ENCODE measurements around the gene ZNF358. TPM values are rescaled to one million over a fixed set of nuclear protein-coding genes. Genes with fewer than 3 reads are reported as not detected.
A peak's percentile ranks its signal among the peaks of the same experiment; 100 is the strongest.

ZNF358 gene
- total RNA-seq, 1 donor from 2014 or later = 4.8 TPM

- Mint-ChIP-seq H3K36me3 (ENCODE audit: low read depth) (no peaks in the 10 kb centered on the region), H3K27me3 (ENCODE audit: insufficient read depth) (peaks cover 19% of the 10 kb centered on the region), H3K4me3 (peak overlapping the region; percentile 69), H3K27ac (peak overlapping the region; percentile 3), H3K9me3 (no peaks in the 10 kb centered on the region), H3K4me1 (ENCODE audit: low read depth) (peaks cover 8% of the 10 kb centered on the region)
- no peak for DNase-seq (ENCODE audit: low spot score)
- intact Hi-C loops (cut with micrococcal nuclease) = no loop called here
Observed at GRCh38 chr19:7516878-7517277, 975 bp downstream of the ZNF358 start.

GRCh38 chr19:7519361-7520130 lies 3.6 kb downstream of the ZNF358 start:
- Mint-ChIP-seq H3K4me1 (ENCODE audit: low read depth) (peaks cover 13% of the 10 kb centered on the region), H3K27ac (no peak overlapping the region), H3K4me3 (no peak overlapping the region), H3K36me3 (ENCODE audit: low read depth) (no peaks in the 10 kb centered on the region), H3K27me3 (ENCODE audit: insufficient read depth) (peaks cover 23% of the 10 kb centered on the region), H3K9me3 (no peaks in the 10 kb centered on the region)
- intact Hi-C loops (cut with micrococcal nuclease) = no loop called here
- DNase-seq (ENCODE audit: low spot score) = no peak

- intact Hi-C loops (cut with micrococcal nuclease) = no loop called here
- no peak for DNase-seq (ENCODE audit: low spot score)
- Mint-ChIP-seq H3K36me3 (ENCODE audit: low read depth) (no peaks in the 10 kb centered on the region), H3K27me3 (ENCODE audit: insufficient read depth) (peaks cover 17% of the 10 kb centered on the region), H3K4me3 (no peak overlapping the region), H3K4me1 (ENCODE audit: low read depth) (peaks cover 12% of the 10 kb centered on the region), H3K9me3 (no peaks in the 10 kb centered on the region), H3K27ac (no peak overlapping the region)
Observed at GRCh38 chr19:7520131-7521051, 4.5 kb downstream of the ZNF358 start.

- intact Hi-C loops (cut with micrococcal nuclease) = loop anchor here (1.0 to 2.0 kb wide), 2 partner anchors 13 to 29 kb away; no protein-coding TSS in a partner anchor
- Mint-ChIP-seq H3K4me1 (ENCODE audit: low read depth) (peaks cover 8% of the 10 kb centered on the region), H3K27me3 (ENCODE audit: insufficient read depth) (peaks cover 14% of the 10 kb centered on the region), H3K36me3 (ENCODE audit: low read depth) (no peaks in the 10 kb centered on the region), H3K27ac (peak overlapping the region; percentile 89), H3K9me3 (no peaks in the 10 kb centered on the region), H3K4me3 (peak overlapping the region; percentile 80)
- no peak for DNase-seq (ENCODE audit: low spot score)
Observed at GRCh38 chr19:7521551-7522071, 5.7 kb downstream of the ZNF358 start.

GRCh38 chr19:7522072-7522922 lies 6.4 kb downstream of the ZNF358 start, which contains the start of gene MCOLN1:
Gene MCOLN1, plus strand, starts transcription at chr19:7522624. Its CDS starts 127 bp downstream, at chr19:7522751.
- peak within 1 kb of the TSS; percentile 80 for H3K4me3 Mint-ChIP-seq
- H3K27ac Mint-ChIP-seq = peak within 1 kb of the TSS; percentile 89
- peak; percentile 99 for DNase-seq (ENCODE audit: low spot score)
- H3K27me3 Mint-ChIP-seq (ENCODE audit: insufficient read depth) = peaks cover 8% of the 10 kb centered on the region
- H3K36me3 Mint-ChIP-seq (ENCODE audit: low read depth) = no peaks in the 10 kb centered on the region
- intact Hi-C loops (cut with micrococcal nuclease) = loop anchor here (1.0 to 2.0 kb wide), 2 partner anchors 12 to 29 kb away; no protein-coding TSS in a partner anchor
- H3K4me1 Mint-ChIP-seq (ENCODE audit: low read depth) = peaks cover 8% of the 10 kb centered on the region
- H3K9me3 Mint-ChIP-seq = no peaks in the 10 kb centered on the region

- Mint-ChIP-seq H3K36me3 (ENCODE audit: low read depth) (no peaks in the 10 kb centered on the region), H3K4me3 (peak overlapping the region; percentile 77), H3K4me1 (ENCODE audit: low read depth) (peaks cover 8% of the 10 kb centered on the region), H3K27ac (peak overlapping the region; percentile 23), H3K9me3 (no peaks in the 10 kb centered on the region), H3K27me3 (ENCODE audit: insufficient read depth) (peaks cover 4% of the 10 kb centered on the region)
- intact Hi-C loops (cut with micrococcal nuclease) = loop anchor here (1.0 to 2.0 kb wide), 2 partner anchors 11 to 30 kb away; no protein-coding TSS in a partner anchor
- no peak for DNase-seq (ENCODE audit: low spot score)
Observed at GRCh38 chr19:7522923-7523667, 7.2 kb downstream of the ZNF358 start.

GRCh38 chr19:7524523-7524922 lies 8.6 kb downstream of the ZNF358 start:
- peaks cover 8% of the 10 kb centered on the region for H3K4me1 Mint-ChIP-seq (ENCODE audit: low read depth)
- peaks cover 3% of the 10 kb centered on the region for H3K36me3 Mint-ChIP-seq (ENCODE audit: low read depth)
- no peaks in the 10 kb centered on the region for H3K9me3 Mint-ChIP-seq
- intact Hi-C loops (cut with micrococcal nuclease) = no loop called here
- peaks cover 4% of the 10 kb centered on the region for H3K27me3 Mint-ChIP-seq (ENCODE audit: insufficient read depth)
- H3K27ac Mint-ChIP-seq = no peak overlapping the region
- DNase-seq (ENCODE audit: low spot score) = no peak
- no peak overlapping the region for H3K4me3 Mint-ChIP-seq

- Mint-ChIP-seq H3K36me3 (ENCODE audit: low read depth) (peaks cover 3% of the 10 kb centered on the region), H3K9me3 (no peaks in the 10 kb centered on the region), H3K27ac (no peak overlapping the region), H3K4me3 (peak overlapping the region; percentile 37), H3K27me3 (ENCODE audit: insufficient read depth) (peaks cover 4% of the 10 kb centered on the region), H3K4me1 (ENCODE audit: low read depth) (peaks cover 8% of the 10 kb centered on the region)
- intact Hi-C loops (cut with micrococcal nuclease) = no loop called here
- DNase-seq (ENCODE audit: low spot score) = no peak
Observed at GRCh38 chr19:7524992-7525739, 9.3 kb downstream of the ZNF358 start.

GRCh38 chr19:7526059-7526929 lies 10.4 kb downstream of the ZNF358 start:
- Mint-ChIP-seq H3K27me3 (ENCODE audit: insufficient read depth) (peaks cover 4% of the 10 kb centered on the region), H3K4me1 (ENCODE audit: low read depth) (peaks cover 8% of the 10 kb centered on the region), H3K36me3 (ENCODE audit: low read depth) (peaks cover 4% of the 10 kb centered on the region), H3K9me3 (no peaks in the 10 kb centered on the region), H3K27ac (no peak overlapping the region), H3K4me3 (no peak overlapping the region)
- no peak for DNase-seq (ENCODE audit: low spot score)
- intact Hi-C loops (cut with micrococcal nuclease) = no loop called here

- Mint-ChIP-seq H3K36me3 (ENCODE audit: low read depth) (peaks cover 6% of the 10 kb centered on the region), H3K27me3 (ENCODE audit: insufficient read depth) (no peaks in the 10 kb centered on the region), H3K9me3 (no peaks in the 10 kb centered on the region), H3K4me1 (ENCODE audit: low read depth) (no peaks in the 10 kb centered on the region), H3K27ac (no peak overlapping the region), H3K4me3 (no peak overlapping the region)
- DNase-seq (ENCODE audit: low spot score) = no peak
- intact Hi-C loops (cut with micrococcal nuclease) = no loop called here
Observed at GRCh38 chr19:7527516-7528191, 11.8 kb downstream of the ZNF358 start.
